AG10803 (cell line): ENCODE data around the gene IDS.
"Not testable (repeated sequence)": the region's sequence is repeated elsewhere in the genome, so short reads cannot be mapped to it uniquely, and the experiment has no call there.

Experiments
- DNase-seq: peaks from one replicate; pipeline ENCODE4 v3.0.0; 2010; ENCODE audit warnings: low read depth
- H3K4me3 ChIP-seq: 2 replicates; pipeline ENCODE4 v1.5.1; 2011; ENCODE audit warnings: mild to moderate bottlenecking, low read length, control low read depth
- CTCF ChIP-seq: conservative IDR thresholded peaks from 2 replicates; pipeline ENCODE4 v1.5.1; 2011; ENCODE audit warnings: mild to moderate bottlenecking, low read length, control low read depth, inconsistent platforms

Gene IDS

GRCh38 chrX:149540621-149541520 lies 35.8 kb upstream of the IDS start, which contains the start of gene EOLA1:
Gene EOLA1 (plus strand): TSS chrX:149541012. CDS start chrX:149545631, 4,619 bp downstream.
- no peak for TF ChIP-seq CTCF

GRCh38 chrX:149540131-149540620 lies 35.1 kb upstream of the IDS start:
- peak; percentile 88 for DNase-seq
- TF ChIP-seq CTCF, result no peak
- peak overlapping the region; percentile 82 for H3K4me3 ChIP-seq

More at GRCh38 chrX:149540621-149541520, 35.8 kb upstream of the IDS start, which contains the start of gene EOLA1:
- H3K4me3 ChIP-seq, result peak within 1 kb of the TSS; percentile 82
- DNase-seq, result peak; percentile 95

DNA sequence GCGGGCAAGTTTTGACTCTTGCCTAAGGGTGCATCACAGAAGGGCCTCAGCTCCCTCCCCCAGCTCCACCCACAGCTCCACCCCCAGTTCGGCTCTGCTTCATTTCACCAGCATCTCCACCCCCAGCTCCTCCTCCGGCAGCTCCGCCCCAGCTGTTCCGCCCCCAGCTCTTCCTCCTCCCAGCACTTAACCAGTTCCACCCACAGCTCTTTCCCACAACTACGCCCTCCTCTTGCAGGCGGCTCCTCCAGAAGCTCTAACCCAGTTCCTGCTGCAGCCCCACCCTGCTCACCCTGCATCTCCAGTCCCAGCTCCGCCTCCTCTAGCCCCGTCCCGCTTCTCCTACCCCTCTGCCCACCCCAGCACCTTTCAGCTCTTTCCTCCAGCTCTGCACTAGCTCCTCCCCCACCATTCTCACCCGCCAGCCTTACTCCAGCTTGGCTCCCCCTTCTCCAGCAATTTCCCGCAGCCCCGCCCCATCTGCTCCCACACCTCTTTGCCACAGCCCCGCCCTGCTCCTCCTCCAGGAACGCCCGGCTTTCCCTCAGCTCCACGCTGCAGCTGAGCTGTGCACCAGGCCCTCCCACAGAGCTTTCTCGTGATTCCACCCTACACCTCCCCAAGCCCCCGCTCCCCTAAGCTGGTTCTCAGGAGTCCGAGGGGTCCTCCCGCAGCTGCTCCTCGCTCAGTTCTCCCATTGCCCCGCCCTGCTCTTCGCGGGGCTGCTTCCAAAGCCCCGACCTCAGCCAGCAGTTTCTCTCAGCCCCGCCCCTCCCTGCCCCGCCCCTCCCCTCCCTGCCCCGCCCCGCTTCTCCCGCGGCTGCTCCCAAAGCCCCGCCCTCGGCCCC lies 34.4 kb upstream of the IDS start:
- no peak for TF ChIP-seq CTCF

DNA sequence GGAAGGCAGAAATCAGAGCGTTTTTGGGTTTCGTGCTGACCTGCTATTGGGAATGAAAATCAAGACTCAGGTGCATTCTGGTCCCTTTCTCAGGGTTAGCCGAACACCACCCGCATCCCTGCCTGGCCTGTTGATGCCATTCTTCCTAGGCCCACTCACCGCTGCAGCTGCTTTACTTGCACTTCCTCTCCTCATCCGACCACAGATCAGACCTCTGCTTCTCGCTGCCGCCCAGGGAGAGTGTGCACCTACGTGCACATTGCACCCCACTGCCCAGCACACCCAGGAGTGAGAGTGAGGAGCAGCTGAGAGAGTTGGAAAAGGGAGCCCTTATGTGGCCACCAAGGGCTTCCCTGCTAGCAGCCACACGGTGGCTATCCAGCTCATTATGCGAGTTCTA lies 32.4 kb upstream of the IDS start:
- H3K4me3 ChIP-seq, DNase-seq: not testable (repeated sequence)

More for the DNA sequence above, 34.4 kb upstream of the IDS start:
- peak overlapping the region; percentile 66 for H3K4me3 ChIP-seq
- DNase-seq, result peak; percentile 94

DNA sequence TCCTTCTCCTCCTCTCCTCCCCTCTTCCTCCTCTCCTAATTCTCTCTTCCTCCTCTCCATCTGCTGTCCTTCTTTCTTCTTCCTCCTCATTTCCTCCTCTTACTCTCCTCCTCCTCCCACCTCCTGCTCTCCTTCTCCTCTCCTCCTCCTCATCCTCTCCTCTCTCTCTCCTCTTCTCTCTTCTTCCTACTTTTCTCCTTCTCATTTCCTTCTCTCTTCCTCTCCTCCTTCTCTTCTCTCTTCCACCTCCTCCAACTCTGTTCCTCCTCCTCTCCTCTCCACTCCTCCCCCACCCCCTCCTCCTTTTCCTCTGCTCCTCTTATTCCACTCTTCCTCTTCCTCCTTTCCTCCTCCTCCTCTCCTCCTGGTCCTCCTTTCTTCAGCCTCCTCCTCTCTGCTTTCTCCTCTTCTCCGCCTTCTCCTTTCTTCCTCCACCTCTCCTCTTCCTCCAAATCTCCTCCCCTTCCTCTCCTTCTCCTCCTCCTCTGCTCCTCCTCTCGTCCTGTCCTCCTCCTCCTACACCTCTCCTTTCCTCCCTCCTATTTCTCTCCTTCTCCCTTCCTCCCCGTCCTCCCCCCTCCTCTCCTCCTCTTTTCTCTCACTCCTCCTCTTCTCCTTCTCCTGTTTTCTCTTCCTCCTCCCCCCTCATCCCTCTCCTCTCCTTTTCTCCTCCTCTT lies 30.0 kb upstream of the IDS start:
- DNase-seq, H3K4me3 ChIP-seq: not testable (repeated sequence)

DNA sequence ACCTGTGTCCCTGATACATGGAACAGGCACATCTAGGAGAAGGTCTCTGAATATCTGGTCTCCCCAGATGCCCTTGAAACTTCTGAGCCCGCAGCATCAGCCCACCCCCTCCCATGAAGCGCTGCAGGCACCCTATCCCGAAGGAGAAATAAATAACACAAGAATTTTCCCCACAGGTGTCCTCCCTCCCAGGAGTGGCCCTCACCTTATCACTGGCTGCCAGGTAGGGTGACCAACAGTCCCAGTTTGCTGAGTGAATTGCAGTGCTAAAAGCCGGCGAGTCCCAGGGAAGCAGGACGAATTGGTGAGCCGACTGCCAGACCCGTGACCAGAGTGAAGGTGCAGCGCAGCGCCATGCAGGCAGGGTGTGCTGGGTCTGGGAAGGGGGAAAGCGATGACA lies 28.9 kb upstream of the IDS start:
- H3K4me3 ChIP-seq, DNase-seq: not testable (repeated sequence)

- DNase-seq, H3K4me3 ChIP-seq: not testable (repeated sequence)
Measured at GRCh38 chrX:149532868-149533267, 27.8 kb upstream of the IDS start.

DNA sequence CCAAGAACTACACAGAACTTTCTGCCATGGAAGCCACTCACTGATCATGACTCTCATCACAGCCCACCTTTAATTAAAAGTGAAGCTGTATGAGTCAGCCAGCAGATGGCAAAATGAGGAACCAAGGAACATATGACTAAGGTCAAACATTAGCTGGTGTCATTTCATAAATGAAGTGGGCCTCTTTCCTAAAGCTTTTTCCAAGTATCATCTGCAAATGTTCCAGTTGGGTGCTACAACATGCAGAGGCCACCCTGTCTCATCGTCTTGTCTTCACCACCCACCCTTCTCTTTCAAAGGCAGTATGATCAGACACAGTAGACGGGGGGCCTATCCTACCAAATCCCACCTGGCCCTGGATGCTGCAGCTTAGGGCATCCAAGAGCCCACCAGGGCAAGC lies 26.5 kb upstream of the IDS start:
- TF ChIP-seq CTCF, result no peak
- no peak overlapping the region for H3K4me3 ChIP-seq
- no peak for DNase-seq
